NT2/D1 (cell line): ENCODE results near the gene NCBP2.

ENCODE experiments used
- SUZ12 ChIP-seq: IDR thresholded peaks from 2 replicates; pipeline ENCODE4 v1.6.1; 2011; ENCODE audit not compliant: insufficient read length, insufficient read depth; ENCODE audit errors: extremely low read depth
- ZNF274 ChIP-seq: IDR thresholded peaks from 2 replicates; pipeline ENCODE4 v1.6.1; 2011; ENCODE audit warnings: mild to moderate bottlenecking, low read depth, low read length

- no peak for TF ChIP-seq ZNF274
- no peak for TF ChIP-seq SUZ12
These were observed 44.7 kb upstream of the NCBP2 start for GRCh38 chr3:196987022-196987421.
